Mesenchymal stem cell (in vitro differentiated cells and primary cell): ENCODE results near the gene AP1S1.

Experiments used
- DNase-seq: peaks from one replicate; pipeline ENCODE4 v3.0.0-alpha.2; 2013
- H2AFZ ChIP-seq: one replicate; pipeline ENCODE4 v1.6.1; 2013; ENCODE audit warnings: low read depth, mild to moderate bottlenecking, control low read depth, inconsistent platforms, low read length, moderate library complexity
- H2AK5ac ChIP-seq: 2 replicates; pipeline ENCODE4 v1.6.1; 2013; ENCODE audit warnings: low read length, moderate library complexity, mild to moderate bottlenecking, inconsistent platforms; ENCODE audit not compliant: severe bottlenecking
- H2BK120ac ChIP-seq: one replicate; pipeline ENCODE4 v1.6.1; 2013; ENCODE audit warnings: low read depth, mild to moderate bottlenecking, inconsistent platforms, low read length, moderate library complexity
- H2BK12ac ChIP-seq, 2 experiments: one replicate each; pipeline ENCODE4 v1.6.1; 2013; ENCODE audit warnings: inconsistent platforms in 2 of 2, low read length in 2 of 2, mild to moderate bottlenecking in 2 of 2, moderate library complexity in 2 of 2, control low read depth in 1 of 2
- H2BK15ac ChIP-seq: one replicate; pipeline ENCODE4 v1.6.1; 2013; ENCODE audit warnings: mild to moderate bottlenecking, low read depth, inconsistent platforms; ENCODE audit not compliant: poor library complexity, severe bottlenecking
- H2BK5ac ChIP-seq: 2 replicates; pipeline ENCODE4 v1.6.1; 2013; ENCODE audit warnings: low read depth, mild to moderate bottlenecking, low read length, control low read depth, inconsistent platforms; ENCODE audit not compliant: poor library complexity, severe bottlenecking
- H3K14ac ChIP-seq, 2 experiments: one replicate each; pipeline ENCODE4 v1.6.1; 2013; ENCODE audit warnings: inconsistent platforms in 2 of 2, low read length in 2 of 2, control low read depth in 1 of 2, mild to moderate bottlenecking in 1 of 2, moderate library complexity in 1 of 2
- H3K18ac ChIP-seq, 2 experiments: one replicate each; pipeline ENCODE4 v1.6.1; 2013; ENCODE audit warnings: inconsistent platforms in 2 of 2, low read length in 2 of 2, control low read depth in 1 of 2, low read depth in 1 of 2, mild to moderate bottlenecking in 1 of 2
- H3K23ac ChIP-seq, 2 experiments: one replicate each; pipeline ENCODE4 v1.6.1; 2013; ENCODE audit warnings: inconsistent platforms in 2 of 2, low read length in 2 of 2, mild to moderate bottlenecking in 2 of 2, moderate library complexity in 2 of 2, control low read depth in 1 of 2
- H3K27ac ChIP-seq: 2 replicates; pipeline ENCODE4 v1.5.1; 2013; ENCODE audit warnings: mild to moderate bottlenecking, moderate library complexity, low read length, control low read depth, inconsistent platforms; ENCODE audit not compliant: poor library complexity, severe bottlenecking
- H3K27me3 ChIP-seq, 2 experiments: 2 replicates each; pipeline versions ENCODE4 v1.6.1 to v1.7.0; 2013; ENCODE audit warnings: low read length in 2 of 2, mild to moderate bottlenecking in 2 of 2, moderate library complexity in 2 of 2, control low read depth in 1 of 2, inconsistent platforms in 1 of 2; ENCODE audit not compliant: control insufficient read depth in 1 of 2, insufficient read depth in 1 of 2
- H3K36me3 ChIP-seq, 2 experiments: 2 replicates each; pipeline versions ENCODE4 v1.6.1 to v1.7.0; 2013; ENCODE audit warnings: low read length in 2 of 2, control low read depth in 1 of 2, inconsistent platforms in 1 of 2, low read depth in 1 of 2, mild to moderate bottlenecking in 1 of 2; ENCODE audit not compliant: insufficient read depth in 2 of 2, control insufficient read depth in 1 of 2
- H3K4ac ChIP-seq, 2 experiments: one replicate each; pipeline ENCODE4 v1.6.1; 2013; ENCODE audit warnings: inconsistent platforms in 2 of 2, low read length in 2 of 2, mild to moderate bottlenecking in 2 of 2, moderate library complexity in 2 of 2, control low read depth in 1 of 2, low read depth in 1 of 2
- H3K4me1 ChIP-seq: 2 replicates; pipeline ENCODE4 v1.6.1; 2013; ENCODE audit warnings: low read depth, low read length, control low read depth; ENCODE audit not compliant: control insufficient read depth, insufficient read depth
- H3K4me2 ChIP-seq: 2 replicates; pipeline ENCODE4 v1.6.1; 2013; ENCODE audit warnings: low read length, mild to moderate bottlenecking, inconsistent platforms; ENCODE audit not compliant: poor library complexity, severe bottlenecking
- H3K4me3 ChIP-seq, 2 experiments: 2 replicates each; pipeline versions ENCODE4 v1.5.1 to v1.7.0; 2013; ENCODE audit warnings: low read length in 2 of 2, mild to moderate bottlenecking in 2 of 2, control low read depth in 1 of 2, low read depth in 1 of 2; ENCODE audit not compliant: insufficient read depth in 1 of 2
- H3K79me1 ChIP-seq: replicated peaks from 2 replicates; pipeline ENCODE4 v1.6.1; 2013; ENCODE audit warnings: mild to moderate bottlenecking, control low read depth, low read length, inconsistent platforms; ENCODE audit not compliant: poor library complexity, severe bottlenecking
- H3K9ac ChIP-seq: 2 replicates; pipeline ENCODE4 v1.7.0; 2013; ENCODE audit warnings: mild to moderate bottlenecking, low read length, moderate library complexity
- H3K9me3 ChIP-seq: 2 replicates; pipeline ENCODE4 v1.7.0; 2013; ENCODE audit warnings: mild to moderate bottlenecking, low read length; ENCODE audit not compliant: control insufficient read depth
- H4K8ac ChIP-seq: one replicate; pipeline ENCODE4 v1.6.1; 2013; ENCODE audit warnings: inconsistent platforms, mild to moderate bottlenecking, low read length, moderate library complexity
- H4K91ac ChIP-seq: one replicate; pipeline ENCODE4 v1.6.1; 2013; ENCODE audit warnings: mild to moderate bottlenecking, low read length, inconsistent platforms
- WGBS: methylation state at CpG from one replicate; pipeline ENCODE4 v1.1.7; 2013; ENCODE audit warnings: mixed read lengths; 5-methylcytosine and 5-hydroxymethylcytosine counted together

The AP1S1 gene

DNA sequence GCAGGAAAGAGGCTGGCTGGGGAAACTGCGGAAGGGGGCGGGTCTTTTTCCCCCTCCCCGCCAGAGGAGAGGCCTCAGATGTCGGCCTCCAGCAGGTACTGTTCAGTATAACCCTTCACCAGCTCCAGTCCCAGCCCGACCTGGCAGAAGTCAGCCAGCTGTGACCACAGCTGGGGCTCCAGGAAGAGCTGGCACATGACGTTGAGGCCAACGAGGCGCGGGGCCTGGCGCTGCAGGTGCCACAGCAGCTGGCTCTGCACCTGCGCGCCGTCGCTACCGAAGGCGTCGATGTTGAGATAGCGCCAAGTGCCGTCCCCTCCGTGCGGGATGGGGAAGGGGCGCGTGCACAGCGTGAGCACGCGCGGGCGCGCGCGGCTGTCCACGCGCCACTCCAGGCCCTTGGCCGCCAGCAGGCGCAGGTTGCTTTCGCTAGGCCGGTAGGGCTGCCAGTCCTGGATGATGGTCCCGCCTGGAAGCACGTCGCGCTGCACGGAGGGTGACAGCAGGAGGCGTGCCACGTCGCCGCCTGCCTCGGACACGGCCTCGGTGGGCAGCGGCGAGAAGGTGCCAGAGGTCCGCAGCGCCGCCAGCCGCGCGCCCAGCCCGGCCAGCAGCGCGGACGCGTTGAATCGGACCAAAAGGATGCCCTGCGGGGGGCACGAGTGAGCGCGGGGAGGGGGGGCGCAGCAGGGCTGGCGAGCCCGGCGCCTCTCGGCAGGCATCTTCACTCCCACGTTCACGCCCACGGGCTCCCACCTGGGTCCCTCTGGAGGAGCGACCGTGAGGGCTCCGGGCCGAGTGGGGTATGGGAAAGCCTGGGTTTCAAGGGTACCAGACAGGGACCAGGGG is 18.0 kb downstream of the AP1S1 start:
- Histone ChIP-seq H2AFZ (no peak overlapping the region), H3K14ac (no peak overlapping the region), H3K4me2 (peak overlapping the region; percentile 35), H3K18ac (no peak overlapping the region), H3K9ac (no peak overlapping the region), H3K23ac (peak overlapping the region in 1 of 2 experiments; percentile 77), H2AK5ac (no peak overlapping the region), H4K91ac (no peak overlapping the region), H3K4ac (no peak overlapping the region), H3K36me3 (no peaks in the 10 kb centered on the region), H3K4me1 (peaks cover 37% of the 10 kb centered on the region), H3K9me3 (no peaks in the 10 kb centered on the region), H2BK120ac (no peak overlapping the region), H3K4me3 (peak overlapping the region in 1 of 2 experiments; percentile 47), H2BK15ac (no peak overlapping the region), H4K8ac (no peak overlapping the region), H3K79me1 (no peaks in the 10 kb centered on the region), H3K27me3 (peaks cover 93 to 97% of the 10 kb centered on the region in 2 experiments), H2BK5ac (no peak overlapping the region), H3K27ac (no peak overlapping the region), H2BK12ac (no peak overlapping the region)
- no peak for DNase-seq
- WGBS = 3% methylated on average over 79 of the region's 79 CpGs

DNA sequence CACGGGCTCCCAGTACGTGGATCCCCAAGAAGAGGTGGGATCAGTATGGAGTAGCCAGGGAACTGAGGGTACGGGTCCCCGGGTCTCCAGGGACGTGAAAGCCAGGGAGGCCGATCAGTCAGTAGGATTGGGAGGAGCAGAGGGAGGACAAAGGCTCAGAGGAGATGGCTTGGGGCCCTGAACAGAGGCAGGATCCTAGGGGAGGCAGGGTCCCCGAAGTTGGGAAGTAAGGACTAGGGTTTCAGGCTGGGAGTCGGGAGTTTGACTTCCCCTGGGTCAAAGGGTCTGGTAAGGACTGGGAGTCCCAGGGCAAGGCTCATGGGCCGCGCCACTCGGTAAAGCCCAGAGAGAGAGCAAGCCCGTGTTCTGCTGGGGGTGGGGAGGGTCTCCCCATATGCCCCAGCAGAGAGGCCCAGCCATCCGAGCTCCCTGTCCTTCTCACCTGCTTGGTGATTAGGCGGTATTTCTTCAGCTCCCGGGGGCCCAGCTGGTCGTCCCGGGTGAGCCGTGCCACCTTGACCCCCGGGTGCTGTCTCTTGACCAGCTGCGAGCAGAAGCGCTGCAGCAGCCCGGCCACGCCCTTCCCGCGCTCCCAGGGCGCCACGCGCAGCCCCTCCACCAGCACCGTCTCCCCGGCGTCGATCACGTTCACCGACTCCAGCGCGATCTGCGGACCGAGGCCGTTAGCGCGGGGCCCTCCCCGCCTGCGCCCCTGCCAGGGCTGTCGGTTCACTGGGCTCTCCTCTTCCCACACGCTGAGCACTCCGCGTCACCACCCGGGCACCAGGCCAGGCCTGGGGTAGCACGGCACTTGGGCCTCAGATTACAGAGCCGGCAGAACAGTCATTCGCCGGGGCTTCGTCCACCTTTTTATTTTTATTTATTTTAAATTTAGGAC is 18.8 kb downstream of the AP1S1 start:
- no peak overlapping the region for H4K8ac ChIP-seq
- H3K23ac ChIP-seq = peak overlapping the region in 1 of 2 experiments; percentile 38
- no peak overlapping the region for H3K4ac ChIP-seq
- no peak overlapping the region for H2AK5ac ChIP-seq
- no peak overlapping the region for H2BK12ac ChIP-seq
- no peak overlapping the region for H3K9ac ChIP-seq
- H2BK15ac ChIP-seq = no peak overlapping the region
- peak overlapping the region; percentile 30 for H2AFZ ChIP-seq
- peaks cover 34% of the 10 kb centered on the region for H3K4me1 ChIP-seq
- peak overlapping the region; percentile 47 for H3K4me2 ChIP-seq
- peaks cover 93 to 97% of the 10 kb centered on the region in 2 experiments for H3K27me3 ChIP-seq
- no peak overlapping the region for H3K14ac ChIP-seq
- H2BK120ac ChIP-seq = no peak overlapping the region
- 4% methylated on average over 44 of the region's 53 CpGs for WGBS
- H3K27ac ChIP-seq = no peak overlapping the region
- no peak overlapping the region for H4K91ac ChIP-seq
- peak; percentile 57 for DNase-seq
- peak overlapping the region; percentile 47 to 61 for H3K4me3 ChIP-seq
- H3K9me3 ChIP-seq = no peaks in the 10 kb centered on the region
- no peak overlapping the region for H2BK5ac ChIP-seq
- H3K79me1 ChIP-seq = no peaks in the 10 kb centered on the region
- no peak overlapping the region for H3K18ac ChIP-seq
- H3K36me3 ChIP-seq = no peaks in the 10 kb centered on the region

- H3K27ac ChIP-seq = no peak overlapping the region
Measured at GRCh38 chr7:101173752-101174244, 19.5 kb downstream of the AP1S1 start.

More at GRCh38 chr7:101173752-101174244, 19.5 kb downstream of the AP1S1 start:
- no peak overlapping the region for H2AFZ ChIP-seq
- no peak overlapping the region for H2AK5ac ChIP-seq
- no peaks in the 10 kb centered on the region for H3K9me3 ChIP-seq
- peaks cover 31% of the 10 kb centered on the region for H3K4me1 ChIP-seq
- H4K8ac ChIP-seq = no peak overlapping the region
- no peak overlapping the region for H3K9ac ChIP-seq
- H3K27me3 ChIP-seq = peaks cover 92 to 97% of the 10 kb centered on the region in 2 experiments
- H2BK12ac ChIP-seq = no peak overlapping the region
- H2BK15ac ChIP-seq = no peak overlapping the region
- no peak overlapping the region for H3K23ac ChIP-seq
- no peak overlapping the region for H2BK120ac ChIP-seq
- H3K4me2 ChIP-seq = no peak overlapping the region
- no peak overlapping the region for H3K4ac ChIP-seq
- H2BK5ac ChIP-seq = no peak overlapping the region
- no peaks in the 10 kb centered on the region for H3K79me1 ChIP-seq
- no peak overlapping the region for H3K18ac ChIP-seq
- no peak for DNase-seq
- WGBS = 13% methylated on average over 16 of the region's 16 CpGs
- peak overlapping the region in 1 of 2 experiments; percentile 61 for H3K4me3 ChIP-seq
- no peak overlapping the region for H4K91ac ChIP-seq
- H3K14ac ChIP-seq = no peak overlapping the region
- H3K36me3 ChIP-seq = no peaks in the 10 kb centered on the region
